Fibroblast of lung (primary cell): ENCODE data around the gene JAM2. TPM values are rescaled to one million over a fixed set of nuclear protein-coding genes. Genes with fewer than 3 reads are reported as not detected.

Source experiments
- DNase-seq, 2 donors: peaks; one replicate each; pipeline versions ENCODE4 v3.0.0 to v3.0.0-alpha.2; 2010; ENCODE audit warnings: low read depth in 2 of 2
- H2AFZ ChIP-seq: 2 replicates; pipeline ENCODE4 v1.5.1; 2012; ENCODE audit warnings: low read length, control low read depth, inconsistent platforms
- H3K27ac ChIP-seq: 2 replicates; pipeline ENCODE4 v1.5.1; 2011; ENCODE audit warnings: low read length, control low read depth; ENCODE audit not compliant: insufficient read depth
- H3K27me3 ChIP-seq: 2 replicates; pipeline ENCODE4 v1.5.1; 2011; ENCODE audit warnings: mild to moderate bottlenecking, low read length; ENCODE audit not compliant: control insufficient read depth, insufficient read depth
- H3K36me3 ChIP-seq: 2 replicates; pipeline ENCODE4 v1.5.1; 2011; ENCODE audit warnings: low read length; ENCODE audit not compliant: control insufficient read depth, insufficient read depth
- H3K4me1 ChIP-seq: 2 replicates; pipeline ENCODE4 v1.5.1; 2011; ENCODE audit warnings: low read length; ENCODE audit not compliant: control insufficient read depth, insufficient read depth; ENCODE audit errors: extremely low read depth
- H3K4me2 ChIP-seq: 2 replicates; pipeline ENCODE4 v1.5.1; 2011; ENCODE audit warnings: low read length, control low read depth; ENCODE audit not compliant: insufficient read depth; ENCODE audit errors: extremely low read depth
- H3K4me3 ChIP-seq, 4 experiments: fragments of 200-600 bp in 1 of 4; sonication (generic) in 1 of 4; replicated peaks in 1 of 4; 2 replicates each; pipeline ENCODE4 v1.5.1; 2011 to 2016; ENCODE audit warnings: low read length in 4 of 4, low read depth in 3 of 4, mild to moderate bottlenecking in 3 of 4, control low read depth in 2 of 4, inconsistent platforms in 1 of 4, mixed read lengths in 1 of 4; ENCODE audit not compliant: insufficient read depth in 1 of 4; ENCODE audit errors: control extremely low read depth in 1 of 4
- H3K79me2 ChIP-seq: 2 replicates; pipeline ENCODE4 v1.5.1; 2012; ENCODE audit warnings: mild to moderate bottlenecking, low read length, inconsistent platforms; ENCODE audit not compliant: control insufficient read depth, insufficient read depth
- H3K9ac ChIP-seq: 2 replicates; pipeline ENCODE4 v1.5.1; 2011; ENCODE audit warnings: mild to moderate bottlenecking, low read length, control low read depth; ENCODE audit not compliant: insufficient read depth
- H3K9me3 ChIP-seq: 2 replicates; pipeline ENCODE4 v1.5.1; 2012; ENCODE audit warnings: low read depth, low read length; ENCODE audit not compliant: control insufficient read depth, insufficient read depth
- H4K20me1 ChIP-seq: 2 replicates; pipeline ENCODE4 v1.5.1; 2011; ENCODE audit warnings: low read length; ENCODE audit not compliant: control insufficient read depth, insufficient read depth; ENCODE audit errors: extremely low read depth
- EZH2 ChIP-seq: IDR thresholded peaks from 2 replicates; pipeline ENCODE4 v1.5.1; 2012; ENCODE audit warnings: low read length, control low read depth, mild to moderate bottlenecking; ENCODE audit errors: missing control alignments
- polyA plus RNA-seq, 2 donors: library from polyadenylated mRNA; depleted of rRNA in 1 of 2; stranded (reverse) in 1 of 2; unstranded in 1 of 2; fragments of >200 nt; gene quantifications; 2 replicates each; pipeline ENCODE4 v1.2.1, GENCODE V29; 2011 to 2012; ENCODE audit warnings: missing spikeins in 1 of 2
- total RNA-seq: library from RNA; depleted of rRNA; stranded (reverse); fragments of >200 nt; gene quantifications from 2 replicates; pipeline ENCODE4 v1.2.1, GENCODE V29; 2014
- TF ChIP-seq, protein P1 (sequence below), 2 donors: IDR thresholded peaks in 1 of 2; conservative IDR thresholded peaks in 1 of 2; 1 replicate in 1 of 2; 2 replicates in 1 of 2; pipeline ENCODE4 v1.5.1; 2011 to 2012; ENCODE audit warnings: low read length in 2 of 2, control low read depth in 1 of 2, inconsistent platforms in 1 of 2, low read depth in 1 of 2, mild to moderate bottlenecking in 1 of 2

The JAM2 gene
- total and polyA plus RNA-seq, 2 donors (not counting 1 experiment from before 2014, with no cell fraction given), result 1.4 to 2.1 TPM

DNA sequence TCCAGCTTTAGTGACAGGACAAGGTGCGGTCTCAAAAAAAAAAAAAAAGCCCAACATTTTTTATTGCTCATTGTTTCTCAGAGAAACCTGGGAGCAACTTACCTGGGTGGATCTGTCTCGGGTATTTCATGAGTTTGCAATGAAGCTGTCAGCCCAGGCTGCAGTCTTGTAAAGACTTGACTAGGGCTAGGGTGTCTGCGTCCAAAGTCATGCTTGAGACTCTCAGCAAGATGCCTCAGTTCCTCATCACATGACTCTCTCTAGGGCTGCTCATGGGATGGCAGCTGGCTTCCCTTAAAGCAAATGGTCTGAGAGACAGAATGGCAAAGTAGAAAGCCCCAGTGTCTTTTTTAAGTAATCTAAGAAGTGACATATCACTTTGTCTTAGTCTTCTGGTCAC is 103.8 kb downstream of the JAM2 start:
- no peak overlapping the region for H3K27ac ChIP-seq
- TF ChIP-seq EZH2, result no peak
- TF ChIP-seq, protein P1, sequence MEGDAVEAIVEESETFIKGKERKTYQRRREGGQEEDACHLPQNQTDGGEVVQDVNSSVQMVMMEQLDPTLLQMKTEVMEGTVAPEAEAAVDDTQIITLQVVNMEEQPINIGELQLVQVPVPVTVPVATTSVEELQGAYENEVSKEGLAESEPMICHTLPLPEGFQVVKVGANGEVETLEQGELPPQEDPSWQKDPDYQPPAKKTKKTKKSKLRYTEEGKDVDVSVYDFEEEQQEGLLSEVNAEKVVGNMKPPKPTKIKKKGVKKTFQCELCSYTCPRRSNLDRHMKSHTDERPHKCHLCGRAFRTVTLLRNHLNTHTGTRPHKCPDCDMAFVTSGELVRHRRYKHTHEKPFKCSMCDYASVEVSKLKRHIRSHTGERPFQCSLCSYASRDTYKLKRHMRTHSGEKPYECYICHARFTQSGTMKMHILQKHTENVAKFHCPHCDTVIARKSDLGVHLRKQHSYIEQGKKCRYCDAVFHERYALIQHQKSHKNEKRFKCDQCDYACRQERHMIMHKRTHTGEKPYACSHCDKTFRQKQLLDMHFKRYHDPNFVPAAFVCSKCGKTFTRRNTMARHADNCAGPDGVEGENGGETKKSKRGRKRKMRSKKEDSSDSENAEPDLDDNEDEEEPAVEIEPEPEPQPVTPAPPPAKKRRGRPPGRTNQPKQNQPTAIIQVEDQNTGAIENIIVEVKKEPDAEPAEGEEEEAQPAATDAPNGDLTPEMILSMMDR (conservative IDR thresholded peaks at IDR 0.05 in 1 of 2, IDR thresholded peaks at IDR 0.05 in 1 of 2; ENCODE audit: low read depth in 1 of 2, low read length in 2 of 2), result no peak
- no peak overlapping the region for H3K4me2 ChIP-seq
- no peak overlapping the region for H3K4me3 ChIP-seq
- H3K27me3 ChIP-seq, result no peaks in the 10 kb centered on the region
- no peaks in the 10 kb centered on the region for H3K9me3 ChIP-seq
- H3K79me2 ChIP-seq, result peaks cover 8% of the 10 kb centered on the region
- no peak overlapping the region for H2AFZ ChIP-seq
- H3K4me1 ChIP-seq, result no peaks in the 10 kb centered on the region
- no peak for DNase-seq
- H4K20me1 ChIP-seq, result no peaks in the 10 kb centered on the region
- peaks cover 2% of the 10 kb centered on the region for H3K36me3 ChIP-seq
- no peak overlapping the region for H3K9ac ChIP-seq

DNA sequence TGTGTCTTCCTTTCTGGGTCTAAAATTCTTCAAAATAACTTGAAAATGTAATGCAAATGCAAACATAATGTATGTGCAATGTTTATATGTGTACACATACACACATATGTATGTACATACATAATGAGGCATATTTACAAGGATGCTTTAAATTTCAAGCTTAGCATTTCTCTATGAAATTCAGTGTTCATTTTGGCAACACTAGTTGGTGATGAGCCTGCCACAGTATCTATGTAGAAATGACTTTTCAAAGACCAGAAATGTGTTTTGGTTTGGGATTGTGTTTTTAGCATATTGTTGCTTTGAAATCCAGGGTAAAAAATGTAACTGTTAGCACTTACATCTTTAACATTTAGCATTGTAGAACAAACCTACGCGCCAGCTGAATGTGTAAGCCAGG is 105.8 kb downstream of the JAM2 start:
- H3K36me3 ChIP-seq, result peaks cover 2% of the 10 kb centered on the region

DNA sequence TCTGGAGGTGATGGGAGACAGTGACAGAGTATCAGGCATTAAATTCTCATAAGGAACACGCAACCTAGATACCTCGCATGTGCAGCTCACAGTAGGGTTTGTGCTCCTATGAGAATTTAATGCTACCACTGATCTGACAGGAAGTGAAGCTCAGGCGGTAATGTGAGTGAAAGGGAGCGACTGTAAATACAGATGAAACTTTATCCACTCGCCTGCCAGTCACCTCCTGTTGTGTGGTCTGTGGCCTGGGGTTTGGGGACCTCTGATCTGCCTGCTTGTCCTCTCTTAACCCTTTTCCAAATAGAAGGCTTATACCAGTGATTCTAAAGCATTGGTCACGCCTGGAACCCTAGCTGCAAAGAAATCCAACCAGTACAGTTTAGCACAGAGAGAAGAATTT is 111.0 kb downstream of the JAM2 start:
- Histone ChIP-seq H3K79me2 (no peaks in the 10 kb centered on the region), H3K27me3 (no peaks in the 10 kb centered on the region), H3K36me3 (peaks cover 2% of the 10 kb centered on the region), H3K9me3 (no peaks in the 10 kb centered on the region), H3K4me1 (no peaks in the 10 kb centered on the region), H3K27ac (no peak overlapping the region), H4K20me1 (no peaks in the 10 kb centered on the region), H2AFZ (no peak overlapping the region), H3K4me3 (no peak overlapping the region), H3K4me2 (no peak overlapping the region), H3K9ac (no peak overlapping the region)
- no peak for DNase-seq
- no peak for TF ChIP-seq EZH2
- TF ChIP-seq, protein P1 (conservative IDR thresholded peaks at IDR 0.05 in 1 of 2, IDR thresholded peaks at IDR 0.05 in 1 of 2; ENCODE audit: low read depth in 1 of 2, low read length in 2 of 2), result no peak

More for the DNA sequence above, 105.8 kb downstream of the JAM2 start:
- Histone ChIP-seq H3K27me3 (no peaks in the 10 kb centered on the region), H2AFZ (no peak overlapping the region), H4K20me1 (no peaks in the 10 kb centered on the region), H3K27ac (no peak overlapping the region), H3K4me2 (no peak overlapping the region), H3K4me1 (no peaks in the 10 kb centered on the region), H3K9ac (no peak overlapping the region), H3K9me3 (no peaks in the 10 kb centered on the region), H3K4me3 (no peak overlapping the region), H3K79me2 (peaks cover 2% of the 10 kb centered on the region)
- TF ChIP-seq EZH2, result no peak
- no peak for DNase-seq
